Endodermal cell (in vitro differentiated cells): ENCODE results near the gene OR8B4. TPM values are rescaled to one million over a fixed set of nuclear protein-coding genes. Genes with fewer than 3 reads are reported as not detected.
A peak's percentile ranks its signal among the peaks of the same experiment; 100 is the strongest.
"Not testable (repeated sequence)": the region's sequence is repeated elsewhere in the genome, so short reads cannot be mapped to it uniquely, and the experiment has no call there.

Experiments used
- DNase-seq: peaks from one replicate; pipeline ENCODE4 v3.0.0-alpha.2; 2017
- H3K27ac ChIP-seq: 2 replicates; pipeline ENCODE4 v1.5.1; 2013; ENCODE audit warnings: mild to moderate bottlenecking, low read depth, low read length, moderate library complexity
- H3K27me3 ChIP-seq: 2 replicates; pipeline ENCODE4 v1.6.1; 2013; ENCODE audit warnings: mild to moderate bottlenecking, low read length, moderate library complexity; ENCODE audit not compliant: insufficient read depth, control insufficient read depth, poor library complexity, severe bottlenecking
- H3K36me3 ChIP-seq: 2 replicates; pipeline ENCODE4 v1.7.0; 2013; ENCODE audit warnings: mild to moderate bottlenecking, low read length, moderate library complexity; ENCODE audit not compliant: control insufficient read depth, insufficient read depth
- H3K4me1 ChIP-seq: one replicate; pipeline ENCODE4 v1.7.0; 2013; ENCODE audit warnings: low read length; ENCODE audit not compliant: control insufficient read depth, insufficient read depth
- H3K4me3 ChIP-seq: 2 replicates; pipeline ENCODE4 v1.5.1; 2013; ENCODE audit warnings: mild to moderate bottlenecking, low read length, moderate library complexity
- H3K9ac ChIP-seq: 2 replicates; pipeline ENCODE4 v1.6.1; 2013; ENCODE audit warnings: mild to moderate bottlenecking, low read length, moderate library complexity; ENCODE audit not compliant: poor library complexity, severe bottlenecking; ENCODE audit errors: extremely low read depth
- H3K9me3 ChIP-seq: 2 replicates; pipeline ENCODE4 v1.6.1; 2013; ENCODE audit warnings: mild to moderate bottlenecking, low read length, moderate library complexity; ENCODE audit not compliant: control insufficient read depth
- H3K27ac Mint-ChIP-seq: 2 replicates; pipeline ENCODE4 v1.8.0; 2020; ENCODE audit warnings: mixed read lengths
- H3K27me3 Mint-ChIP-seq: 2 replicates; pipeline ENCODE4 v1.8.0; 2021; ENCODE audit warnings: mild to moderate bottlenecking, mixed read lengths; ENCODE audit not compliant: insufficient read depth
- H3K36me3 Mint-ChIP-seq: 2 replicates; pipeline ENCODE4 v1.8.0; 2020; ENCODE audit warnings: low read depth, mixed read lengths
- H3K4me1 Mint-ChIP-seq: 2 replicates; pipeline ENCODE4 v1.8.0; 2020; ENCODE audit warnings: mixed read lengths
- H3K4me3 Mint-ChIP-seq: 2 replicates; pipeline ENCODE4 v1.8.0; 2020; ENCODE audit warnings: mild to moderate bottlenecking, moderate library complexity, mixed read lengths
- H3K9me3 Mint-ChIP-seq: 2 replicates; pipeline ENCODE4 v1.8.0; 2020; ENCODE audit warnings: mild to moderate bottlenecking, mixed read lengths
- CTCF ChIP-seq: fragments of 200-600 bp; sonication (generic); conservative IDR thresholded peaks from 2 replicates; pipeline ENCODE4 v1.5.0; 2021; ENCODE audit warnings: antibody characterized with exemption, mild to moderate bottlenecking
- WGBS, 2 experiments: methylation state at CpG; one replicate each; pipeline versions ENCODE4 v1.1.5 to v1.1.7; 2013; ENCODE audit warnings: missing lambda C conversion rate in 2 of 2, mixed read lengths in 1 of 2; ENCODE audit not compliant: insufficient coverage in 1 of 2, insufficient read length in 1 of 2; 5-methylcytosine and 5-hydroxymethylcytosine counted together
- total RNA-seq, 2 donors: library from RNA; stranded (reverse); fragmentation: NEBNext Ultra II Directional in 1 of 2; extraction: Animal tissue kit (Norgen Biotek cat#: 25700) in 1 of 2; gene quantifications; 2 replicates in 1 of 2; 3 replicates in 1 of 2; pipeline ENCODE4 v1.2.1, GENCODE V29; 2021

OR8B4 gene
- total RNA-seq, 2 donors from 2014 or later = not detected

- Histone ChIP-seq H3K4me1 (peaks cover 3% of the 10 kb centered on the region), H3K9me3 (no peaks in the 10 kb centered on the region), H3K27me3 (peaks cover 63% of the 10 kb centered on the region), H3K4me3 (no peak overlapping the region), H3K27ac (no peak overlapping the region), H3K9ac (no peak overlapping the region), H3K36me3 (no peaks in the 10 kb centered on the region)
- Mint-ChIP-seq H3K9me3 (no peaks in the 10 kb centered on the region), H3K27ac (no peak overlapping the region), H3K36me3 (no peaks in the 10 kb centered on the region), H3K4me1 (peaks cover 13% of the 10 kb centered on the region), H3K27me3 (peaks cover 31% of the 10 kb centered on the region), H3K4me3 (no peak overlapping the region)
- no peak for DNase-seq
- TF ChIP-seq CTCF = no peak
- 86 to 90% methylated on average over 4 to 7 of the region's 7 CpGs for WGBS, 2 experiments
Observed at GRCh38 chr11:124409906-124410305, 14.8 kb downstream of the OR8B4 start.

GRCh38 chr11:124405581-124405980 is 19.1 kb downstream of the OR8B4 start:
- Mint-ChIP-seq H3K36me3 (peaks cover 3% of the 10 kb centered on the region), H3K27me3 (peaks cover 17% of the 10 kb centered on the region), H3K9me3 (peaks cover 14% of the 10 kb centered on the region), H3K4me1 (peaks cover 13% of the 10 kb centered on the region), H3K27ac (no peak overlapping the region), H3K4me3 (no peak overlapping the region)
- TF ChIP-seq CTCF = no peak
- H3K4me1 ChIP-seq = no peaks in the 10 kb centered on the region
- no peak for DNase-seq
- WGBS, 2 experiments = 91 to 100% methylated on average over 2 of the region's 2 CpGs
- H3K27me3 ChIP-seq = peaks cover 32% of the 10 kb centered on the region
- no peaks in the 10 kb centered on the region for H3K36me3 ChIP-seq
- H3K4me3 ChIP-seq = no peak overlapping the region
- no peak overlapping the region for H3K9ac ChIP-seq
- no peak overlapping the region for H3K27ac ChIP-seq
- H3K9me3 ChIP-seq = peaks cover 4% of the 10 kb centered on the region

- Mint-ChIP-seq H3K27me3 (peaks cover 14% of the 10 kb centered on the region), H3K9me3 (peaks cover 14% of the 10 kb centered on the region)
- H3K4me1 Mint-ChIP-seq, H3K27ac Mint-ChIP-seq, H3K27ac ChIP-seq, H3K4me1 ChIP-seq, H3K36me3 Mint-ChIP-seq, H3K36me3 ChIP-seq, H3K9me3 ChIP-seq, H3K9ac ChIP-seq, H3K4me3 Mint-ChIP-seq, H3K4me3 ChIP-seq, DNase-seq: not testable (repeated sequence)
- peaks cover 19% of the 10 kb centered on the region for H3K27me3 ChIP-seq
- WGBS, 2 experiments = 82 to 89% methylated on average over 3 to 14 of the region's 27 CpGs
Observed at GRCh38 chr11:124403186-124403585, 21.5 kb downstream of the OR8B4 start.

GRCh38 chr11:124402326-124402922 is 22.2 kb downstream of the OR8B4 start:
- Mint-ChIP-seq H3K4me3 (no peak overlapping the region), H3K9me3 (peaks cover 14% of the 10 kb centered on the region), H3K4me1 (no peaks in the 10 kb centered on the region), H3K27me3 (peaks cover 12% of the 10 kb centered on the region), H3K27ac (no peak overlapping the region), H3K36me3 (peaks cover 3% of the 10 kb centered on the region)
- no peak overlapping the region for H3K9ac ChIP-seq
- peaks cover 12% of the 10 kb centered on the region for H3K27me3 ChIP-seq
- H3K27ac ChIP-seq = no peak overlapping the region
- peaks cover 4% of the 10 kb centered on the region for H3K9me3 ChIP-seq
- TF ChIP-seq CTCF = peak; percentile 83
- DNase-seq = peak; percentile 81
- 69% methylated on average over 6 of the region's 8 CpGs; no CpG with 5 or more reads in 1 of the 2 experiments for WGBS, 2 experiments
- H3K36me3 ChIP-seq = no peaks in the 10 kb centered on the region
- no peaks in the 10 kb centered on the region for H3K4me1 ChIP-seq
- H3K4me3 ChIP-seq = no peak overlapping the region
